ENCODE data around the gene GABRB2. TPM values are rescaled to one million over a fixed set of nuclear protein-coding genes. Genes with fewer than 3 reads are reported as not detected.

The GABRB2 gene
- total RNA-seq, 2 experiments from 2014 or later, result not detected

GRCh38 chr5:161481922-161482321 is 64.6 kb downstream of the GABRB2 start:
- CTCF ChIA-PET, result no interaction called here
- POLR2A ChIA-PET, result no interaction called here

- POLR2A ChIA-PET, result no interaction called here
- CTCF ChIA-PET, result no interaction called here
Observed at GRCh38 chr5:161471211-161471950, 75.1 kb downstream of the GABRB2 start.

- ChIA-PET POLR2A (no interaction called here), CTCF (no interaction called here)
Observed at GRCh38 chr5:161467703-161468102, 78.8 kb downstream of the GABRB2 start.

- CTCF ChIA-PET, result no interaction called here
- POLR2A ChIA-PET, result no interaction called here
Observed at GRCh38 chr5:161460741-161461140, 85.8 kb downstream of the GABRB2 start.

- ChIA-PET POLR2A (no interaction called here), CTCF (no interaction called here)
Observed at GRCh38 chr5:161446655-161447054, 99.9 kb downstream of the GABRB2 start.

- CTCF ChIA-PET, result no interaction called here
Observed at GRCh38 chr5:161442471-161442870, 104.1 kb downstream of the GABRB2 start.

GRCh38 chr5:161432798-161433197 is 113.7 kb downstream of the GABRB2 start:
- ChIA-PET CTCF (no interaction called here), POLR2A (no interaction called here)

More at GRCh38 chr5:161442471-161442870, 104.1 kb downstream of the GABRB2 start:
- POLR2A ChIA-PET, result no interaction called here

GRCh38 chr5:161431963-161432362 is 114.6 kb downstream of the GABRB2 start:
- POLR2A ChIA-PET, result no interaction called here

GRCh38 chr5:161421067-161421466 is 125.5 kb downstream of the GABRB2 start:
- CTCF ChIA-PET, result no interaction called here
- POLR2A ChIA-PET, result no interaction called here

More at GRCh38 chr5:161431963-161432362, 114.6 kb downstream of the GABRB2 start:
- CTCF ChIA-PET, result no interaction called here

GRCh38 chr5:161420521-161420920 is 126.0 kb downstream of the GABRB2 start:
- POLR2A ChIA-PET, result no interaction called here

GRCh38 chr5:161414896-161415295 is 131.6 kb downstream of the GABRB2 start:
- CTCF ChIA-PET, result no interaction called here
- POLR2A ChIA-PET, result no interaction called here

More at GRCh38 chr5:161420521-161420920, 126.0 kb downstream of the GABRB2 start:
- CTCF ChIA-PET, result no interaction called here

GRCh38 chr5:161414037-161414436 is 132.5 kb downstream of the GABRB2 start:
- POLR2A ChIA-PET, result no interaction called here
- CTCF ChIA-PET, result no interaction called here

GRCh38 chr5:161412792-161413191 is 133.7 kb downstream of the GABRB2 start:
- POLR2A ChIA-PET, result no interaction called here
- CTCF ChIA-PET, result no interaction called here

GRCh38 chr5:161411156-161411555 is 135.4 kb downstream of the GABRB2 start:
- POLR2A ChIA-PET, result no interaction called here

GRCh38 chr5:161410640-161411039 is 135.9 kb downstream of the GABRB2 start:
- ChIA-PET CTCF (no interaction called here), POLR2A (no interaction called here)

More at GRCh38 chr5:161411156-161411555, 135.4 kb downstream of the GABRB2 start:
- CTCF ChIA-PET, result no interaction called here

- CTCF ChIA-PET, result no interaction called here
- POLR2A ChIA-PET, result no interaction called here
Observed at GRCh38 chr5:161409471-161409870, 137.1 kb downstream of the GABRB2 start.

- ChIA-PET CTCF (no interaction called here), POLR2A (no interaction called here)
Observed at GRCh38 chr5:161406880-161407279, 139.6 kb downstream of the GABRB2 start.

GRCh38 chr5:161403996-161404395 is 142.5 kb downstream of the GABRB2 start:
- POLR2A ChIA-PET, result no interaction called here
- CTCF ChIA-PET, result no interaction called here

GRCh38 chr5:161403121-161403520 is 143.4 kb downstream of the GABRB2 start:
- ChIA-PET POLR2A (no interaction called here), CTCF (no interaction called here)

GRCh38 chr5:161400583-161400982 is 145.9 kb downstream of the GABRB2 start:
- ChIA-PET POLR2A (no interaction called here), CTCF (no interaction called here)

- ChIA-PET POLR2A (no interaction called here), CTCF (no interaction called here)
Observed at GRCh38 chr5:161399996-161400562, 146.4 kb downstream of the GABRB2 start.

- CTCF ChIA-PET, result no interaction called here
- POLR2A ChIA-PET, result no interaction called here
Observed at GRCh38 chr5:161397448-161397847, 149.1 kb downstream of the GABRB2 start.
